ENCODE data around the gene IFT20.

- TF ChIP-seq GATA2 (IDR thresholded peaks at IDR 0.05; ENCODE audit: low read depth, low read length), result no peak
- no peak for TF ChIP-seq GATA3 (IDR thresholded peaks at IDR 0.05; ENCODE audit: low read depth, low read length)
Measured at GRCh38 chr17:28368306-28368831, 33.1 kb upstream of the IFT20 start.

All from SH-SY5Y (cell line).